Suppressor macrophage (primary cell): ENCODE data around the gene PARD6A.

Experiments used
- DNase-seq, 4 experiments: peaks; one replicate each; pipeline ENCODE4 v3.0.0-alpha.2; 2020 to 2022

PARD6A gene

DNA sequence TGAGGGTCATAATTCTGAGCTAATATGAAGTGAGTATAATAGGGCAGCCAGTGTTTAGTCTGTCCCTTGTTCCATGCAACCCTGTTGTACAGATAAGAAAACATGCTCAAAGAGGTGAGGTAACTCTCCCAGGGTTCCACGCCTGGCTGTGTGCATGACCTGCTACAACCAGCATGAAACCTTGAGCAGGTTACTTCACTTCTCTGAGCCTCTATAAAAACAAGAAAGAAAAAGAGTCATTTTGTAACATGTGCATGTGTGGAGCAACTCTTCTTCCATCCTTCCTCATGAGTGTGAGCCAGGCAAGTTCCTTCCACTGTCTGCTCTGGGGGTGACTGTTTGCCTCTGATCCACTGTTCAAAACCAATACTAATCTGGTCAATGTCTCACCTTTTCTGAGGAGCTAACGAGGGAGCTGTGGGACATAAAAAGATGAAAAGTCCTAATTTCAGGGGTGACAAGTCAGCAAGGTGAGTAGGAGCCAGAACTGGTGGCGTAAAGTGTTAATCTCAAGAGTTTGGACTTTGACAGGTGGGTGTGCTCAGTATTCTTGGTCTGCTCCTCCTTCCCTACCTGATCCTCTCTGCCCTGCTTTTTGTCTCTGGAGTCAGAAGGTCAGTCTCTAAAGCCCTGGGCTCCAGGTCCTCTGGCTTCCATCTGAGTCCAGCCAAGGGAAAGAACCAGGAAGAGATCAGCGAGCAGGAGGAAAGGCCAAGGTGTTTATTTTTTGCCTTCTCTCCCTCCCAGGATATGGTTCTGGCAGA is 36.8 kb downstream of the PARD6A start:
- peak; percentile 14 to 55 (median 48) for DNase-seq

GRCh38 chr16:67699265-67699664 is 38.5 kb downstream of the PARD6A start:
- DNase-seq, result no peak

GRCh38 chr16:67701420-67701819 is 40.7 kb downstream of the PARD6A start:
- DNase-seq, result no peak

DNA sequence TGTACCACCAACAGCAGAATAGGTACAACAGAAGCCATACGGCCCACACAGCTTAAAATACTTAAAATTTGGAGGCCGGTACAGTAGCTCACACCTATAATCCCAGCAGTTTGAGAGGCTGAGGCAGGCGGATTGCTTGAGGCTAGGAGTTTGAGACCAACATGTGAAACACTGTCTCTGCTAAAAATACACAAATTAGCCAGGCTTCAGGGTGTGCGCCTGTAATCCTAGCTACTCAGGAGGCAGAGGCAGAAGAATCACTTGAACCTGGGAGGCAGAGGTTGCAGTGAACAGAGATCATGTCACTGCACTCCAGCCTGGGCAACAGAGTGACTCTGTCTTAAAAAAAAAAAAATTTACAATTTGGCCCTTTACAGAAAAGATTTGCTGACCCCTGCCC is 41.4 kb downstream of the PARD6A start:
- no peak for DNase-seq

- no peak for DNase-seq
Observed at GRCh38 chr16:67703626-67704025, 42.9 kb downstream of the PARD6A start.

DNA sequence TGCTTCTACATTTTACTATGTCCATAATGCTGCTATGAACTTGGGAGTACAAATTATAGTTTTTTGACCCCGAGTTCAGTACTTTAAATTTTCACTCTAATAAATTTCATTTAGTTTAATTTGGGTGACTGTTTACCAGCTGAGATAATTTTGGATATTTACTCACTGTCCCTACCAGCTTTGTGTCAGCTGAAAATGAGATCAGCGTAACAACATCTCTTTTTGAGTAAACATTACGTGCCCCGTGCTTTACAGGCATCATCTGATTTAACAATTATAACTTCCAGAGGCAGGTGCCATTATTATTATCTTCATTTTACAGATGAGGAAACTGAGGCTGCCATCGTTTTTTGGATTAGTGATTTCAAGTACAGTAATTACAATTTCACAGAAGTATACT is 43.4 kb downstream of the PARD6A start:
- DNase-seq, result peak in 3 of 4 experiments; percentile 36 to 43 (median 43)

GRCh38 chr16:67707210-67707609 is 46.5 kb downstream of the PARD6A start:
- DNase-seq, result no peak

DNA sequence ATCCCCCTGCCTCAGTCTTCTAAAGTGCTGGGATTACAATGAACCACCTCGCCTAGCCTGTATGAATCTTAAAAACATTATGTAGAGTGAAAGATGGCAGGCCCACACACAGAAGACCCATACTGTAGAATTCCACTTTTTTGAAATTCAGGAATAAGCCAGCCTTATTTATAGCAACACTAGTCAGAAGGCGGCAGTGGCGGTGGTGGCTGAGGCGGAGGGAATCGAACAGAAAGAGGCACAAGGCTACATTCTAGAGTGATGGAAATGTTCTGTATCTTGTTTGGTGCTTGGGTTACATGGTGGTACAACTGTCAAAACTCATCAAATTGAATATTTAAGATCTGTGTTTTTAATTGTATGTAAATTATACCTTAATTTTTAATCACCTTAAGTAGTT is 47.0 kb downstream of the PARD6A start:
- no peak for DNase-seq

DNA sequence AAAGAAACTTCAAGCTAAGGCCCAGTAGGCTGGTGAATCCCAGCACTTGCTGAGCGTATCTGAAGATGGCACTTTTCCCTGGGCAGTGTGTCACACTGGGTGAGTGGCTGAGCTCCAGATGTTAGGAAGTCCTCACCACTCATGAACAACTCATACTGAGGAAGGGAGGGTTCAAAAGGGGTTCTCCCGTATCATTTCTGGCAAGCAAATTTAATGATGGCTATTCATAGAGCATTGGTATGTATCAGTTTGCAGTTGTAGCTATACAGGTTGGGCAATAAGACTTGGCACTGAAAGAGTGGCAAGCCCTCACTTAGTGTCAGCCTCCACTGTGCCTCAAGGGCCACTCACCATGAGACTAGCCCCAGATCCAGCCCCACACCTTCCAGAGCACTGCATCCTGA is 47.6 kb downstream of the PARD6A start:
- DNase-seq, result no peak

- DNase-seq, result no peak
Observed at GRCh38 chr16:67709050-67709449, 48.3 kb downstream of the PARD6A start.

- DNase-seq, result no peak
Observed at GRCh38 chr16:67710607-67711006, 49.8 kb downstream of the PARD6A start.
